OCI-LY7 (cell line): ENCODE data around the gene BRPF3. TPM values are rescaled to one million over a fixed set of nuclear protein-coding genes. Genes with fewer than 3 reads are reported as not detected.

Source experiments
- BruUV-seq: library from RNA; stranded (reverse); fragments of 400-500 nt; replicated peaks from 2 replicates; lab custom pipeline; 2021; lab: Mats Ljungman, UMichigan
- CTCF ChIA-PET: fragments of 300-600 bp; sonication (Branson Sonifier 250); formaldehyde crosslinking; loops from one replicate; lab custom pipeline; 2022; ENCODE audit warnings: antibody characterized with exemption; ENCODE audit not compliant: unreplicated experiment; lab: Charles Lee
- POLR2A ChIA-PET: fragments of 300-600 bp; sonication (Branson Sonifier 250); formaldehyde crosslinking; loops from one replicate; lab custom pipeline; 2022; ENCODE audit warnings: antibody characterized with exemption; lab: Charles Lee
- DNase-seq: peaks from one replicate; pipeline ENCODE4 v3.0.0-alpha.2; 2015; ENCODE audit warnings: low spot score
- H2AFZ ChIP-seq: fragments of 200-600 bp; sonication (generic), shearing (Covaris generic); 2 replicates; pipeline ENCODE4 v1.6.1; 2014; ENCODE audit warnings: mild to moderate bottlenecking, antibody characterized with exemption, low read length, moderate library complexity
- H3K27ac ChIP-seq: fragments of 200-600 bp; sonication (generic); 2 replicates; pipeline ENCODE4 v1.5.1; 2014; ENCODE audit warnings: mixed run types, low read depth, mild to moderate bottlenecking, moderate library complexity, low read length, inconsistent platforms; ENCODE audit not compliant: poor library complexity, severe bottlenecking
- H3K36me3 ChIP-seq: fragments of 200-600 bp; sonication (generic); 2 replicates; pipeline ENCODE4 v1.6.1; 2014; ENCODE audit warnings: mild to moderate bottlenecking, antibody characterized with exemption, low read length, moderate library complexity, mixed read lengths; ENCODE audit not compliant: insufficient read depth
- H3K4me1 ChIP-seq: fragments of 200-600 bp; sonication (generic); 2 replicates; pipeline ENCODE4 v1.5.1; 2014; ENCODE audit warnings: mild to moderate bottlenecking, low read length; ENCODE audit not compliant: insufficient read depth, poor library complexity, severe bottlenecking
- H3K4me2 ChIP-seq: fragments of 200-600 bp; sonication (generic); 2 replicates; pipeline ENCODE4 v1.6.1; 2014; ENCODE audit warnings: mild to moderate bottlenecking, low read length
- H3K4me3 ChIP-seq: fragments of 200-600 bp; sonication (generic); 2 replicates; pipeline ENCODE4 v1.5.1; 2014; ENCODE audit warnings: mild to moderate bottlenecking, low read depth, low read length; ENCODE audit not compliant: poor library complexity, severe bottlenecking
- H3K79me2 ChIP-seq: fragments of 200-600 bp; sonication (generic); 2 replicates; pipeline ENCODE4 v1.6.1; 2016; ENCODE audit warnings: low read depth, mild to moderate bottlenecking, low read length, moderate library complexity, mixed read lengths; ENCODE audit not compliant: insufficient read depth
- H3K9me2 ChIP-seq: fragments of 200-600 bp; sonication (generic); 2 replicates; pipeline ENCODE4 v1.6.1; 2016; ENCODE audit warnings: mild to moderate bottlenecking, low read length, mixed read lengths; ENCODE audit not compliant: insufficient read depth
- H3K9me3 ChIP-seq: fragments of 200-600 bp; sonication (generic); 2 replicates; pipeline ENCODE4 v1.6.1; 2014; ENCODE audit warnings: mild to moderate bottlenecking, mixed run types, low read length, mixed read lengths
- H4K20me1 ChIP-seq: fragments of 200-600 bp; sonication (generic); 2 replicates; pipeline ENCODE4 v1.6.1; 2014; ENCODE audit warnings: mild to moderate bottlenecking, antibody characterized with exemption, low read length, moderate library complexity, mixed read lengths; ENCODE audit not compliant: insufficient read depth
- CTCF ChIP-seq: fragments of 200-600 bp; sonication (generic); conservative IDR thresholded peaks from 2 replicates; pipeline ENCODE4 v1.5.1; 2014; ENCODE audit warnings: mild to moderate bottlenecking, antibody characterized with exemption, low read length, moderate library complexity, mixed read lengths
- EZH2phosphoT487 ChIP-seq: fragments of 200-600 bp; sonication (generic); IDR thresholded peaks from 2 replicates; pipeline ENCODE4 v1.6.1; 2018; ENCODE audit warnings: low read depth, borderline replicate concordance, mild to moderate bottlenecking, mixed run types, antibody characterized with exemption, low read length, moderate library complexity, mixed read lengths
- intact Hi-C: fragments of 100-400 bp; cut with micrococcal nuclease; formaldehyde crosslinking; loops from one replicate; pipeline ENCODE4 v1.10.0; 2022; ENCODE audit not compliant: unreplicated experiment
- total RNA-seq, 2 experiments: library from RNA; depleted of rRNA in 1 of 2; stranded (reverse); fragments of >200 nt in 1 of 2; shearing (Covaris generic) in 1 of 2; gene quantifications; 2 replicates each; pipeline ENCODE4 v1.2.3, GENCODE V29; 2014 to 2022

BRPF3 gene
- total RNA-seq, 2 experiments from 2014 or later: 10.4 to 12.0 TPM

- BruUV-seq: no TSS peak
- H3K27ac ChIP-seq: no peak overlapping the region
- CTCF ChIA-PET: interaction anchor here (0.7 kb wide), 1 partner anchor 82 kb away, joined by 3 read pairs; no protein-coding TSS in a partner anchor
- no peak overlapping the region for H3K4me3 ChIP-seq
- H3K36me3 ChIP-seq: no peaks in the 10 kb centered on the region
- intact Hi-C loops: no loop called here
- no peaks in the 10 kb centered on the region for H4K20me1 ChIP-seq
- no peaks in the 10 kb centered on the region for H3K9me2 ChIP-seq
- no peaks in the 10 kb centered on the region for H3K9me3 ChIP-seq
- H3K79me2 ChIP-seq: no peaks in the 10 kb centered on the region
- H3K4me1 ChIP-seq: no peaks in the 10 kb centered on the region
- no peak overlapping the region for H2AFZ ChIP-seq
- DNase-seq: no peak
- TF ChIP-seq EZH2phosphoT487 (no peak), CTCF (no peak)
- H3K4me2 ChIP-seq: no peak overlapping the region
- POLR2A ChIA-PET: no interaction called here
Measured at GRCh38 chr6:36276581-36277536, 80.3 kb downstream of the BRPF3 start.

- Histone ChIP-seq H3K9me3 (no peaks in the 10 kb centered on the region), H4K20me1 (no peaks in the 10 kb centered on the region), H2AFZ (no peak overlapping the region), H3K4me1 (no peaks in the 10 kb centered on the region), H3K27ac (no peak overlapping the region), H3K9me2 (no peaks in the 10 kb centered on the region), H3K36me3 (no peaks in the 10 kb centered on the region), H3K4me2 (no peak overlapping the region), H3K4me3 (no peak overlapping the region), H3K79me2 (no peaks in the 10 kb centered on the region)
- CTCF ChIA-PET: no interaction called here
- intact Hi-C loops: no loop called here
- no peak for TF ChIP-seq EZH2phosphoT487
- no peak for TF ChIP-seq CTCF
- POLR2A ChIA-PET: no interaction called here
- DNase-seq: no peak
- no TSS peak for BruUV-seq
Measured at GRCh38 chr6:36277946-36278470, 81.5 kb downstream of the BRPF3 start.
